Spleen (tissue), 7 donors: Measurements from ENCODE around the gene CDK7.

Source experiments
- CTCF ChIP-seq, 11 experiments: fragments of 200-600 bp in 7 of 11; fragments of 450-650 bp in 4 of 11; sonication (generic) in 4 of 11; IDR thresholded peaks in 8 of 11; conservative IDR thresholded peaks in 3 of 11; 1 replicate in 7 of 11; 2 replicates in 4 of 11; pipeline versions ENCODE4 v1.4.0 to v1.8.0; 2016 to 2021; ENCODE audit warnings: antibody characterized with exemption in 11 of 11, inconsistent platforms in 4 of 11, mild to moderate bottlenecking in 1 of 11
- POLR2AphosphoS5 ChIP-seq, 3 donors: sonication (generic); formaldehyde crosslinking; IDR thresholded peaks; one replicate each; pipeline ENCODE4 v1.5.1; 2017; ENCODE audit warnings: antibody characterized with exemption in 3 of 3
- donor health status: DM: no; HTN: no; CAD: no; lungs with moderate emphysema.
- donor health status: DM: no; HTN: no; CAD: no.
- donor health status: DM: no; HTN: no; CAD: no.

GRCh38 chr5:69217151-69217511 is 17.6 kb upstream of the CDK7 start:
- TF ChIP-seq CTCF (IDR thresholded peaks at IDR 0.05 in 8 of 11, conservative IDR thresholded peaks at IDR 0.05 in 3 of 11) (no peak), POLR2AphosphoS5 (IDR thresholded peaks at IDR 0.05) (no peak)
